Measurements from ENCODE around the gene RCOR2.
A peak's percentile ranks its signal among the peaks of the same experiment; 100 is the strongest.
"Not testable (repeated sequence)": the region's sequence is repeated elsewhere in the genome, so short reads cannot be mapped to it uniquely, and the experiment has no call there.

RCOR2 gene

DNA sequence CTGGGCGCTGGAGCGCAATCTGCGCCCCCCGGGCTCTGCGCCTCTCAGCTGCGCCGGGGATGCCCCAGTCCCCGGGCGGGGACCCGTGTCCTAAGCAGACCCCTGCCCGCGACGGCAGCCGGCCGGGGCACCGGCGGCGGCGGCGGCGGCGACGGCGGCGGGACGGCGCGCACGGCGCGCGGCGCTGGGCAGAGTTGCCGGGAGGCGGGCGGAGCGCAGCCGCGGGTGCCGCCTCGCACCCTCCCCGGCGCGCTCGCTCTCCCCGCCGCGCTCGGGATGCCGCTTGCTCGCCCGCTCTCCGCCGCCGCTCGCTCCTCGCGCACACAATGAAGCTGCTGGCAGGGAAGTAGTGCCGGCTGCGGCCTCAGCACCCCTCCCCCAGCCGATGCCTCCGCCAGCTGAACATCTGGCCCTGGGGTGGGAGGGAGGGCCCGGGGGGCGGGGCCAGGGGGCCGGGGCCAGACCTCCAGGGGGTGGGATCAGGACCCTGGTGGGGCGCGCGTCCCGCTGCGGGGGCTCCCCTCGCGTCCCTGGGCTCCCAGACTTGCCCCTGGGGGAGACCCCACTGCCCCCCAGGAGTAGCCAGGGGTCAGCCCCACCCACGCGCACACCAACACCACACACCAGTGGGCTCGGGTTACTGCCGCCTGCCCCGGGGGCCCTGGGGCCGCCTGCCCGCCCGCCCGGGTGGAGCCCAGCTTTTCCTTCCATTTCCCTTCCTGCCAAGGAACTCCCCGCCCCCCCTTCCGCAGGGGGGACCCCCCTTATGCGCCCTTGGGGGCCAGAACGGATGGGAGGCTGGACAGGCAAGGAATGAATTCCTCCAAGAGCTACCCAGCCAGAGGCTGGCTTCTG is at the start of gene RCOR2:
Gene RCOR2, minus strand, starts transcription at position 328 of the 855 bp plus-strand sequence. CDS start 708 bp downstream, outside the sequence.
- Histone ChIP-seq H3K36me3 (ENCODE audit: insufficient read depth, low read length) (no peaks in the 10 kb centered on the region), H3K4me1 (ENCODE audit: insufficient read depth, low read length) (peaks cover 36% of the 10 kb centered on the region), H3K27ac (ENCODE audit: low read depth, low read length) (peak within 1 kb of the TSS; percentile 74)

DNA sequence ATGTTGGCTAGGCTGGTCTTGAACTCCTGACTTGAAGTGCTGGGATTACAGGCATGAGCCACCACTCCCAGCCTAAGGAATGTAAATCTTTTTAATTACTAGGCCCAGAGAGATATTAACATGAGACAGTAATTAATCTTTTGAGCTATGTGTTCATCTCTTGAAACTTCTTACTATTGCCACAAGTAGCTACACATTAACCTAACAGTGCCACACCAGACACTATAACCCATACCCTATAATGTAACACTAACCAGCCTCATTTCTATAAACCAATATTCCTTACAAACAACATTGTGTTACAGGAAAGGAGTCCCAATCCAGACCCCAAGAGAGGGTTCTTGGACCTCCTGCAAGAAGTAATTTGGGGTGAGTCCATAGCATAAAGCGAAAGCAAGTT is 49.5 kb upstream of the RCOR2 start:
- Histone ChIP-seq H3K9me3 (ENCODE audit: low read length) (no peaks in the 10 kb centered on the region), H3K9ac (ENCODE audit: low read length) (no peak overlapping the region), H3K36me3 (ENCODE audit: insufficient read depth, low read length) (no peaks in the 10 kb centered on the region), H3K4me1 (ENCODE audit: insufficient read depth, low read length) (no peaks in the 10 kb centered on the region), H3K27ac (ENCODE audit: low read depth, low read length) (no peak overlapping the region), H3K4me3 (ENCODE audit: low read depth in 1 of 2, low read length in 2 of 2) (no peak overlapping the region), H3K27me3 (ENCODE audit: control insufficient read depth in 1 of 2, insufficient read depth in 2 of 2, low read length in 2 of 2) (no peaks in the 10 kb centered on the region)

More for the DNA sequence above, at the start of gene RCOR2:
- Histone ChIP-seq H3K9ac (ENCODE audit: low read length) (peak within 1 kb of the TSS; percentile 61), H3K9me3 (ENCODE audit: low read length) (no peaks in the 10 kb centered on the region), H3K27me3 (ENCODE audit: control insufficient read depth in 1 of 2, insufficient read depth in 2 of 2, low read length in 2 of 2) (no peaks in the 10 kb centered on the region), H3K4me3 (ENCODE audit: low read depth in 1 of 2, low read length in 2 of 2) (peak within 1 kb of the TSS; percentile 68 to 78)

GRCh38 chr11:63963895-63964294 is 46.9 kb upstream of the RCOR2 start:
- not testable (repeated sequence) for H3K4me1 ChIP-seq (ENCODE audit: insufficient read depth, low read length); H3K9ac ChIP-seq (ENCODE audit: low read length); H3K27ac ChIP-seq (ENCODE audit: low read depth, low read length); H3K27me3 ChIP-seq (ENCODE audit: control insufficient read depth in 1 of 2, insufficient read depth in 2 of 2, low read length in 2 of 2); H3K4me3 ChIP-seq (ENCODE audit: low read depth in 1 of 2, low read length in 2 of 2); H3K9me3 ChIP-seq (ENCODE audit: low read length); H3K36me3 ChIP-seq (ENCODE audit: insufficient read depth, low read length)

DNA sequence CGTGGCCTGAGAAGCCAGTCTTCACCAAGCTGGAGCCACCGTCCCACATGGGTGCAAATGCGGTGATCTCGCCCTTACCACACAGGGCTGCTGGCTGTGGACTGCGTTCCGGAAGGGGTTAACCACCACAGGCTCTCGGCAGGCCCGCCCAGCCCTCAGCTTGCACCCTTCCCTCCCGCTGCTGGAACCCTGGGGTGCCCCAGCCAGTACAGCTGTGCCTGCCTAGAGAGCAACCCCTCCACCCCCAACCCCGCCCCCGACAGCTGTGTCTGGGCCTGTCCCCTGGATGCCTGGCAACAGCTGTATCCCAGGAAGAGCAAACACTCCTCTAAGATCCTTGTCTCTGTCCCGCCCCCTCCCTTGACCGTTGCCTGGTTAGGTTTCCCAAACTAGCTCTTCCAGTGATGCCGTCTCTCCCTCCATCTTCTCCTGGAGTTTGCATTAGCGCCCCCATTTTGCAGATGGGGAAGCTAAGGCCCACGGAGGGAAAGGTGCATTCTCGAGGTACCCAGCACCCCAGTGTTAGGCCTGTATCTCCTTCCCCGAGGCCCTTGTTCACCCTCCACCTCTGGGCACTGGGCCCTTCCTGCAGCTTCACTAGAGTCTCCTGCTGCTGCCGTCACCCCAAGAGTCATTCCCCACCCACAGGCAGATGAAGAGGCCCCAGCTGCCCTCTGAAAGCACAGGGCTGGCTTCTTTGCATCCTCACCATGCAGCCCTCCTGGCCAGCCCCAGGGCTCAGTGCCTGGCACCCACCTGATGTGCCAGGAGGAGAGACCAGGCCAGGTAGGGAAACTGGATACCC is 44.8 kb upstream of the RCOR2 start:
- Histone ChIP-seq H3K4me1 (ENCODE audit: insufficient read depth, low read length) (no peaks in the 10 kb centered on the region), H3K9ac (ENCODE audit: low read length) (no peak overlapping the region)

GRCh38 chr11:63958008-63958407 is 41.0 kb upstream of the RCOR2 start:
- Histone ChIP-seq H3K9ac (ENCODE audit: low read length) (no peak overlapping the region), H3K9me3 (ENCODE audit: low read length) (no peaks in the 10 kb centered on the region), H3K4me3 (ENCODE audit: low read depth in 1 of 2, low read length in 2 of 2) (no peak overlapping the region), H3K36me3 (ENCODE audit: insufficient read depth, low read length) (peaks cover 22% of the 10 kb centered on the region), H3K27me3 (ENCODE audit: control insufficient read depth in 1 of 2, insufficient read depth in 2 of 2, low read length in 2 of 2) (no peaks in the 10 kb centered on the region), H3K4me1 (ENCODE audit: insufficient read depth, low read length) (no peaks in the 10 kb centered on the region), H3K27ac (ENCODE audit: low read depth, low read length) (no peak overlapping the region)

More for the DNA sequence above, 44.8 kb upstream of the RCOR2 start:
- H3K9me3 ChIP-seq (ENCODE audit: low read length): no peaks in the 10 kb centered on the region
- no peaks in the 10 kb centered on the region for H3K36me3 ChIP-seq (ENCODE audit: insufficient read depth, low read length)
- H3K4me3 ChIP-seq (ENCODE audit: low read depth in 1 of 2, low read length in 2 of 2): no peak overlapping the region
- no peak overlapping the region for H3K27ac ChIP-seq (ENCODE audit: low read depth, low read length)
- no peaks in the 10 kb centered on the region for H3K27me3 ChIP-seq (ENCODE audit: control insufficient read depth in 1 of 2, insufficient read depth in 2 of 2, low read length in 2 of 2)

DNA sequence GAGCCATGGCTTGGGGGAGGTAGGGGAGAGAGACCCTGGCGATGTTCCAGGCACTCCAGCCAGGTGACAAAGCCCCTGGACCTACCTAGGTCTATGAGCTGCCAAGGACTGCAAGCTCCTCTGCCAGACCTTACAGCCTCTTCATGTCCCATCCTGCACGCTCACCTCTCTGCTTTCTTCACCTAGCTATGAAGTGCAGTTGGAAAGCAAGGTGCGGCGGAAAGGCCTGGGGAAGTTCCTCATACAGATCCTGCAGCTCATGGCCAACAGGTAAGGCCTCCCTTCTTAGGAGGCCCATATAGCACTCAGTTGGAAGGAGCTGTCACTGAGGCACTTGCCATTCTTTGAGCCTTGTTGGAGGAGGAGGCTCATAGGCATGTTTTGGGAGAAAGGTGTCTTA is 35.6 kb upstream of the RCOR2 start:
- H3K9me3 ChIP-seq (ENCODE audit: low read length): no peaks in the 10 kb centered on the region
- H3K4me3 ChIP-seq (ENCODE audit: low read depth in 1 of 2, low read length in 2 of 2): no peak overlapping the region
- H3K27me3 ChIP-seq (ENCODE audit: control insufficient read depth in 1 of 2, insufficient read depth in 2 of 2, low read length in 2 of 2): no peaks in the 10 kb centered on the region
- no peak overlapping the region for H3K9ac ChIP-seq (ENCODE audit: low read length)
- no peak overlapping the region for H3K27ac ChIP-seq (ENCODE audit: low read depth, low read length)
- peaks cover 33% of the 10 kb centered on the region for H3K36me3 ChIP-seq (ENCODE audit: insufficient read depth, low read length)
- no peaks in the 10 kb centered on the region for H3K4me1 ChIP-seq (ENCODE audit: insufficient read depth, low read length)

GRCh38 chr11:63951779-63952536 is 35.0 kb upstream of the RCOR2 start:
- H3K27me3 ChIP-seq (ENCODE audit: control insufficient read depth in 1 of 2, insufficient read depth in 2 of 2, low read length in 2 of 2): no peaks in the 10 kb centered on the region
- H3K4me3 ChIP-seq (ENCODE audit: low read depth in 1 of 2, low read length in 2 of 2): no peak overlapping the region
- H3K27ac ChIP-seq (ENCODE audit: low read depth, low read length): no peak overlapping the region
- H3K9me3 ChIP-seq (ENCODE audit: low read length): no peaks in the 10 kb centered on the region
- no peaks in the 10 kb centered on the region for H3K4me1 ChIP-seq (ENCODE audit: insufficient read depth, low read length)
- no peak overlapping the region for H3K9ac ChIP-seq (ENCODE audit: low read length)
- peaks cover 37% of the 10 kb centered on the region for H3K36me3 ChIP-seq (ENCODE audit: insufficient read depth, low read length)

- H3K27ac ChIP-seq (ENCODE audit: low read depth, low read length): peak overlapping the region; percentile 88
- H3K4me3 ChIP-seq (ENCODE audit: low read depth in 1 of 2, low read length in 2 of 2): peak overlapping the region in 1 of 2 donors; percentile 13
- peaks cover 17% of the 10 kb centered on the region for H3K4me1 ChIP-seq (ENCODE audit: insufficient read depth, low read length)
- no peaks in the 10 kb centered on the region for H3K27me3 ChIP-seq (ENCODE audit: control insufficient read depth in 1 of 2, insufficient read depth in 2 of 2, low read length in 2 of 2)
- peaks cover 9% of the 10 kb centered on the region for H3K36me3 ChIP-seq (ENCODE audit: insufficient read depth, low read length)
- peak overlapping the region; percentile 41 for H3K9ac ChIP-seq (ENCODE audit: low read length)
- no peaks in the 10 kb centered on the region for H3K9me3 ChIP-seq (ENCODE audit: low read length)
Observed at GRCh38 chr11:63945477-63946163, 28.7 kb upstream of the RCOR2 start.

GRCh38 chr11:63944987-63945386 is 28.0 kb upstream of the RCOR2 start:
- no peaks in the 10 kb centered on the region for H3K9me3 ChIP-seq (ENCODE audit: low read length)
- H3K9ac ChIP-seq (ENCODE audit: low read length): peak overlapping the region; percentile 41
- H3K27me3 ChIP-seq (ENCODE audit: control insufficient read depth in 1 of 2, insufficient read depth in 2 of 2, low read length in 2 of 2): no peaks in the 10 kb centered on the region
- H3K27ac ChIP-seq (ENCODE audit: low read depth, low read length): peak overlapping the region; percentile 88
- H3K4me1 ChIP-seq (ENCODE audit: insufficient read depth, low read length): peaks cover 17% of the 10 kb centered on the region
- H3K36me3 ChIP-seq (ENCODE audit: insufficient read depth, low read length): peaks cover 9% of the 10 kb centered on the region
- peak overlapping the region in 1 of 2 donors; percentile 13 for H3K4me3 ChIP-seq (ENCODE audit: low read depth in 1 of 2, low read length in 2 of 2)

DNA sequence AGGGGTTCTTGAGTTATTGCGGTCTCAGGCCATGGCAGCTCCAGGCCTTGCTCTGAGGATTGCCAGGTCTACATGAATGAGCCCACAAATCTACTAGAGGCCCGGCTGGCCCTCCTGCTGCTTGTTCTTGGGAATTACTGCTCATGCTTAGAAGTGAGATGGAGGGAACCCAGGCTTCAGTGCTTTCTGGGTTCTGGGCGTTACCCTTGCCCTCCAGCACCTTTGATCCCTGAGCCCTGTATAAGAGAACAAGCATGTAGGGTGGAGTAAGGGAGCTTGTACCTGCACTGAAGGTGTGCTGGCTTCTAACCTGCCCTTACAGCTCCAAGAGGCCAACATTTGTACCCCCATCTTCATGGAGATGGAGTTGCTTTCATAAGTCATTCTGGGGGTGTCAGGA is 25.8 kb upstream of the RCOR2 start:
- Histone ChIP-seq H3K27me3 (ENCODE audit: control insufficient read depth in 1 of 2, insufficient read depth in 2 of 2, low read length in 2 of 2) (no peaks in the 10 kb centered on the region), H3K9ac (ENCODE audit: low read length) (no peak overlapping the region), H3K27ac (ENCODE audit: low read depth, low read length) (no peak overlapping the region), H3K36me3 (ENCODE audit: insufficient read depth, low read length) (peaks cover 9% of the 10 kb centered on the region), H3K4me1 (ENCODE audit: insufficient read depth, low read length) (peaks cover 22% of the 10 kb centered on the region), H3K9me3 (ENCODE audit: low read length) (no peaks in the 10 kb centered on the region), H3K4me3 (ENCODE audit: low read depth in 1 of 2, low read length in 2 of 2) (no peak overlapping the region)

Measured in muscle layer of colon (tissue), 2 donors.